Smooth muscle cell (in vitro differentiated cells): ENCODE results near the gene CDC42SE2. TPM values are rescaled to one million over a fixed set of nuclear protein-coding genes. Genes with fewer than 3 reads are reported as not detected.

ENCODE experiments used
- DNase-seq: peaks from one replicate; lab custom pipeline; 2025; ENCODE audit not compliant: unreplicated experiment; lab: John Stamatoyannopoulos, UW
- H2AFZ ChIP-seq: fragments of 200-600 bp; sonication (generic); 2 replicates; pipeline ENCODE4 v1.6.0; 2016; ENCODE audit warnings: antibody characterized with exemption, low read depth, mild to moderate bottlenecking
- H3F3A ChIP-seq: fragments of 200-600 bp; sonication (generic); 2 replicates; pipeline ENCODE4 v1.6.0; 2017; ENCODE audit warnings: antibody characterized with exemption, low read depth
- H3K27ac ChIP-seq: fragments of 200-600 bp; sonication (generic); 2 replicates; pipeline ENCODE4 v1.5.1; 2016; ENCODE audit warnings: low read depth, mild to moderate bottlenecking
- H3K27me3 ChIP-seq: fragments of 200-600 bp; sonication (generic); 2 replicates; pipeline ENCODE4 v1.6.1; 2016; ENCODE audit warnings: low read depth, mild to moderate bottlenecking
- H3K36me3 ChIP-seq: fragments of 200-600 bp; sonication (generic); 2 replicates; pipeline ENCODE4 v1.5.1; 2016; ENCODE audit warnings: low read depth
- H3K4me1 ChIP-seq: fragments of 200-600 bp; sonication (generic); 2 replicates; pipeline ENCODE4 v1.5.1; 2016; ENCODE audit warnings: low read depth
- H3K4me2 ChIP-seq: fragments of 200-600 bp; sonication (generic); 2 replicates; pipeline ENCODE4 v1.6.0; 2016; ENCODE audit warnings: mild to moderate bottlenecking
- H3K4me3 ChIP-seq: fragments of 200-600 bp; sonication (generic); 2 replicates; pipeline ENCODE4 v1.5.1; 2016; ENCODE audit warnings: mild to moderate bottlenecking
- H3K79me2 ChIP-seq: fragments of 200-600 bp; sonication (generic); 2 replicates; pipeline ENCODE4 v1.6.0; 2016; ENCODE audit warnings: low read depth, mild to moderate bottlenecking
- H3K9ac ChIP-seq: fragments of 200-600 bp; sonication (generic); 2 replicates; pipeline ENCODE4 v1.6.0; 2016; ENCODE audit warnings: low read depth
- H3K9me3 ChIP-seq: fragments of 200-600 bp; sonication (generic); replicated peaks from 2 replicates; pipeline ENCODE4 v1.5.1; 2016; ENCODE audit warnings: low read depth
- H4K20me1 ChIP-seq: fragments of 200-600 bp; sonication (generic); 2 replicates; pipeline ENCODE4 v1.6.0; 2016; ENCODE audit warnings: low read depth
- CTCF ChIP-seq: fragments of 200-600 bp; sonication (generic); IDR thresholded peaks from 2 replicates; pipeline ENCODE4 v1.5.1; 2017; ENCODE audit warnings: borderline replicate concordance, mild to moderate bottlenecking, antibody characterized with exemption; ENCODE audit not compliant: insufficient read depth, poor library complexity, severe bottlenecking
- WGBS: methylation state at CpG from one replicate; pipeline ENCODE4 v1.1.7; 2016; ENCODE audit warnings: low lambda C conversion rate; 5-methylcytosine and 5-hydroxymethylcytosine counted together
- polyA plus RNA-seq: library from polyadenylated mRNA; unstranded; fragments of >200 nt; fragmentation: Nextera tagmentation; extraction: Ambion mirVana; gene quantifications from 2 replicates; pipeline ENCODE4 v1.2.1, GENCODE V29; 2016
- total RNA-seq: library from RNA; depleted of rRNA; stranded (reverse); fragments of >200 nt; gene quantifications from 2 replicates; pipeline ENCODE4 v1.2.3, GENCODE V29; 2014

Gene CDC42SE2
- total and polyA plus RNA-seq, 2 experiments from 2014 or later = 12.6 to 24.0 TPM

- DNase-seq = no peak
- no peak overlapping the region for H3K4me3 ChIP-seq
- TF ChIP-seq CTCF = no peak
- no peaks in the 10 kb centered on the region for H3K27me3 ChIP-seq
- H4K20me1 ChIP-seq = peaks cover 3% of the 10 kb centered on the region
- peaks cover under 1% of the 10 kb centered on the region for H3K79me2 ChIP-seq
- WGBS = 98% methylated on average over 4 of the region's 4 CpGs
- H3K9ac ChIP-seq = no peak overlapping the region
- H3K9me3 ChIP-seq = no peaks in the 10 kb centered on the region
- no peaks in the 10 kb centered on the region for H3F3A ChIP-seq
- no peak overlapping the region for H3K4me2 ChIP-seq
- no peaks in the 10 kb centered on the region for H3K4me1 ChIP-seq
- no peak overlapping the region for H3K27ac ChIP-seq
- no peaks in the 10 kb centered on the region for H3K36me3 ChIP-seq
- H2AFZ ChIP-seq = no peak overlapping the region
These were observed 125.4 kb downstream of the CDC42SE2 start for GRCh38 chr5:131389096-131389868.

- H3K9me3 ChIP-seq = no peaks in the 10 kb centered on the region
- H3K79me2 ChIP-seq = no peaks in the 10 kb centered on the region
- H4K20me1 ChIP-seq = no peaks in the 10 kb centered on the region
- no peaks in the 10 kb centered on the region for H3K27me3 ChIP-seq
- H3K4me2 ChIP-seq = no peak overlapping the region
- H2AFZ ChIP-seq = no peak overlapping the region
- no peak overlapping the region for H3K9ac ChIP-seq
- WGBS = 63% methylated on average over 1 of the region's 1 CpG
- no peak overlapping the region for H3K27ac ChIP-seq
- no peak for DNase-seq
- H3K4me3 ChIP-seq = no peak overlapping the region
- TF ChIP-seq CTCF = no peak
- no peaks in the 10 kb centered on the region for H3F3A ChIP-seq
- H3K4me1 ChIP-seq = no peaks in the 10 kb centered on the region
- no peaks in the 10 kb centered on the region for H3K36me3 ChIP-seq
These were observed 126.0 kb downstream of the CDC42SE2 start for GRCh38 chr5:131389869-131390265.

GRCh38 chr5:131392466-131393095, 128.7 kb downstream of the CDC42SE2 start:
- H2AFZ ChIP-seq = no peak overlapping the region
- H3K4me3 ChIP-seq = no peak overlapping the region
- no peak for TF ChIP-seq CTCF
- no peaks in the 10 kb centered on the region for H3K4me1 ChIP-seq
- DNase-seq = no peak
- H3K27ac ChIP-seq = no peak overlapping the region
- no peak overlapping the region for H3K4me2 ChIP-seq
- no peaks in the 10 kb centered on the region for H3F3A ChIP-seq
- 94% methylated on average over 5 of the region's 5 CpGs for WGBS
- H3K36me3 ChIP-seq = no peaks in the 10 kb centered on the region
- no peaks in the 10 kb centered on the region for H3K9me3 ChIP-seq
- no peak overlapping the region for H3K9ac ChIP-seq
- H3K27me3 ChIP-seq = no peaks in the 10 kb centered on the region
- no peaks in the 10 kb centered on the region for H3K79me2 ChIP-seq
- no peaks in the 10 kb centered on the region for H4K20me1 ChIP-seq
